GM21619 (cell line): Measurements from ENCODE around the gene MYL9.
A peak's percentile ranks its signal among the peaks of the same experiment; 100 is the strongest.
"Not testable (repeated sequence)": the region's sequence is repeated elsewhere in the genome, so short reads cannot be mapped to it uniquely, and the experiment has no call there.

ENCODE experiments used
- ATAC-seq: cut with Tn5 transposase; IDR thresholded peaks from one replicate; pipeline ENCODE4 v1.9.1; 2021; ENCODE audit not compliant: unreplicated experiment

The MYL9 gene

DNA sequence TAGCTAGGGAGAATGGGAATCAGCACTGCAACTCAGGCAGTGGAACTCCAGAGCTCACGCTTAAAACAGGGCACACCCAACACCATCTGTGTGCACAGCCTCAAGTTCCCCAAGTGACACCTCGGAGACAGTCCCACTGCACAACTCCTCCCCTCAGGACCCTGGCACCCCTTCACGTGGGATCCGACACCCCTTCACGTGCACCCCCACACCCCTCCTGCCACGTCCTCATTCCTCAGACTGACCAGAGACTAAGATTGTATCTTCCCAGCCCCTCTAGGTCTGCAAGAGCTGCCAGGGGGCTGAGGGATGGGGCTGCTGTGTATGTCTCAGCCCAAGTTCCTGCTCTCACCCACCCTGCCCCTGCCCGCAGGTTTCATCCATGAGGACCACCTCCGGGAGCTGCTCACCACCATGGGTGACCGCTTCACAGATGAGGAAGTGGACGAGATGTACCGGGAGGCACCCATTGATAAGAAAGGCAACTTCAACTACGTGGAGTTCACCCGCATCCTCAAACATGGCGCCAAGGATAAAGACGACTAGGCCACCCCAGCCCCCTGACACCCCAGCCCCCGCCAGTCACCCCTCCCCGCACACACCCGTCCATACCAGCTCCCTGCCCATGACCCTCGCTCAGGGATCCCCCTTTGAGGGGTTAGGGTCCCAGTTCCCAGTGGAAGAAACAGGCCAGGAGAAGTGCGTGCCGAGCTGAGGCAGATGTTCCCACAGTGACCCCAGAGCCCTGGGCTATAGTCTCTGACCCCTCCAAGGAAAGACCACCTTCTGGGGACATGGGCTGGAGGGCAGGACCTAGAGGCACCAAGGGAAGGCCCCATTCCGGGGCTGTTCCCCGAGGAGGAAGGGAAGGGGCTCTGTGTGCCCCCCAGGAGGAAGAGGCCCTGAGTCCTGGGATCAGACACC lies 7.6 kb downstream of the MYL9 start:
- ATAC-seq: no peak

DNA sequence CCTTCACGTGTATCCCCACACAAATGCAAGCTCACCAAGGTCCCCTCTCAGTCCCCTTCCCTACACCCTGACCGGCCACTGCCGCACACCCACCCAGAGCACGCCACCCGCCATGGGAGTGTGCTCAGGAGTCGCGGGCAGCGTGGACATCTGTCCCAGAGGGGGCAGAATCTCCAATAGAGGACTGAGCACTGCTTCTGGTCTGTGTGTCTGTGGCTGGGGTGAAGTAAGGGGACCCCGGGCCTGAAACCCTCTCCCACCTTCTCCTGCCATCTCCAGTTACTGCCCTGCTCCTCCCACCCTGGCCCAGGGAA lies 8.3 kb downstream of the MYL9 start:
- no peak for ATAC-seq

DNA sequence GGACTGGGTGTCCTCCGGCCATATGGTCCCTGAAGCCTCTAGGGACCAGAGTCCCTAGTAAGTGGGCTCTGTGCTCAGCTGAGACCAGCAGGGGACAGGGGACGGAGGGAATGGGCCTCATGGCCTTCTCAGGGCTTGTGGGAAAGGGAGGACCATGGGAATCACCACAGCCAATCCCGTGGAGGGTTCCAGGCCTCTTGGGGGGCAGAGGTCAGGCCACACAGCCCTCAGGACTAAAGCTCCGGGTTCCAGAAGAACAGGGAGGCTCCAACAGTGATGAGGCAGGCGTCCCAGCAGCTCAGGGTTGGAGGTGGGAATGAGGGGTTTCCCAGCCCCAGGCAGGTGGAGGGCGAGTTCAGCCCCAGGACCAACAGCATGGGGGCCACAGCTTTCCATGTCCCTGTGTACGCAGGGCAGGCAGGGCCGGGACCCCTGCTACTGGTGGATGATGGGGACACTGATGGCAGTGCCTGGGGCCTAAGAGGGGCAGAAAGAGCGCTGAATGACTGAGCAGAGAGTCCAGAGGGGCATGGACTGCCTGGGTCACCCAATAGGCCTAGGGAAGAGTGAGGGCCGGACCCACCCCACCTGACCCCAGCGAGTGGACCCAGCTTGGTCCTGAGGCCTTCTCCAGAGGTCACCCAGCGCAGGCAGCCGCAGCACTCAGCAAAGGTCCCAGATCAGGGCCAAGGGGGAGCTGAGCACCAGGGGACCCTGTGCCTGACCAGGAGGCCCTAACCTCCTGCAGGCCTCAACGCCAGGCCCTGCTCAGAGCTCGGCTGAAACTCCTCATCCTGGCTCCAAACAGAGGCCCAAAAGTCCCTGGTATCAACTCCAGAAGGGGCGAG lies 8.8 kb downstream of the MYL9 start:
- no peak for ATAC-seq

DNA sequence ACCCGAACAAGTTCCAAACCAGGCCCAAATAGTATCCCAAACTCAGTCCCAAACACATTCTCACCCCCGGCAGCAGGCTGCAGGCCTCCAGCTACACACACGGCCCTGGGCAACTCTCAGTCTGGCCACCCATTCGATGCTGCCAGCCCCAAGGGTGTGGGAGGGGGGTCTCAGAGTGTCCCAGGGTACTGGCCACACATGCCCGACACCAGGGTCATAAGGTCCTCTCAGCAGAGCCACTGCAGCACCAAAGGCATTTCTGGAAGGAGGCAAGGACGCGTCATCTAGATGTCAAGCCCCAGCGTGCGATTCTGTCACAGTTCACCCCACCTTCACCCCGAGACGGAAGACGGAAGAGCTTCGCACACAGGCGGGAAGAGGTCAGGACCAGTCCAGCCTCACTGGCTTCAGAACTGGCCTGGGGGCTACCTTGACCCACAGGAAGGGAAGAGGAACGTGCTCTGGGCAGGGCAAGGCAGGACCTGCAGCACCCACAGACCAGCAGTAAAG lies 9.5 kb downstream of the MYL9 start:
- ATAC-seq: no peak

DNA sequence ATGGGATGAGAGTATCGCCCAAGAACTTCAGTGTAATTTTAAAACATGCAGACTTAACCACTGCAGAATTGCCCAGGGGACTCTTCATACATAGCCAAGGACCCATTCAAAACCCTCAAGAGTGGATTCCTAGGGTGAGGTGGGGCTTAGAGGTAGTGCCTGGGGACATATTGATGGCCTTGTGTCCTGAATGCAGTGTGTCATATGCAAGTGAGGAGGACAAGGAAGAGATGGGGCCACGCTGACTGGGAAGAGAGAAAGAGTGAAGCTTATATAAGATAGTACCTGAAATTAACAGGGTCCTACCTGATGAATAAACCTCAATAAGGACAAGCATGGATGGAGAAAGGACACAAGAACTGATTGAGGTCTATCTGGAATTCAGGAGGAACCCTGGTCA lies 13.9 kb downstream of the MYL9 start:
- no peak for ATAC-seq

DNA sequence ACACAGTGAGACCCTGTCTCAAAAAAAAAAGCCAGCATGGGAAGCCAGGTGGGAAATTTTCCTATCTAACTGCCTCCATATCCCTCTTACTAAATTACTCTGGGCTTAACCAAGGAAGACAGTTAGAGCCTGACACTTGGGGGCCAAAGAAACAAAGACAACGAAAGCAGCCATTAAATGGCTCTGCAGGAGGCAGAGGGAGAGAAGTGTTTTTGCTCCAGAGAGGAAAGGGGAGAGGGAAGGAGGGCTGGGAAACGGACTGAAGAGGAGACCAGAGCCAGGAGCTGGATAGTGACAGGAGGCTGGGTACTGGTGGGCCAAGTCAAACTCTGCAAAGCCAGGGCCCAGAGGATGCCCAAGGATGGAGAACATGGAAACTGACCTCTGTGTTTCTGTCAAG lies 21.4 kb downstream of the MYL9 start:
- no peak for ATAC-seq

DNA sequence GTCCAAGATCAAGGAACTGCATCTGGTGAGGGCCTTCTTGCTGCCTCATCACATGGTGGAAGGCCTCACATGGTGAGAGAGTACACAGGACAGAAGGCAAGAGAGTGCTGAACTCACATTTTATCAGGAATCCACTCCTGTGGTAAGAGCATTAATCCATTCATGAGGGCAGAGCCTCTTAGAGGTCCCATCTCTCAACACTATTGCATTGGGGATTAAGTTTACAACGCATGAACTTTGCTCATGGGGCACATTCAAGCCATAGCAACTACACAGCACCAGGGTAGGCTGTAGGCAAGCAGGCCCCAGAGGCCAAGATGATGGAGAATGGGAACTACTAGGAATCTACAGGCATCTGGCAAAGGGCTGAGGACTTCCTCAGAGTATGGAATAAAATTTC lies 22.1 kb downstream of the MYL9 start:
- ATAC-seq: no peak

DNA sequence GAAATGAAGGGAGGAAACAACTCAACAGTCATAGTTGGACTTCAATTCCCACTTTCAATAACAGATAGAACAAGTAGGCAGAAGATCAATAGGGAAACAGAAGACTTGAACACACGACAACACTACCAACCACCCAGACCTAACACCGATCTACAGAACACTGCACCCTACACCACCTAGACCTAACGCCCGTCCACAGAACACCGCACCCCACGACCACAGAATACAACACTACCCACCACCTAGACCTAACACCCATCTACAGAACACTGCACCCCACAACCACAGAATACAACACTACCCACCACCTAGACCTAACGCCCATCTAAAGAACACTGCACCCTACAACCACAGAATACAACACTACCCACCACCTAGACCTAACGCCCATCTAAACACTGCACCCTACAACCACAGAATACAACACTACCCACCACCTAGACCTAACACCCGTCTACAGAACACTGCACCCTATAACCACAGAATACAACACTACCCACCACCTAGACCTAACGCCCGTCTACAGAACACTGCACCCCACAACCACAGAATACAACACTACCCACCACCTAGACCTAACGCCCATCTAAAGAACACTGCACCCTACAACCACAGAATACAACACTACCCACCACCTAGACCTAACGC lies 22.9 kb downstream of the MYL9 start:
- ATAC-seq: not testable (repeated sequence)

DNA sequence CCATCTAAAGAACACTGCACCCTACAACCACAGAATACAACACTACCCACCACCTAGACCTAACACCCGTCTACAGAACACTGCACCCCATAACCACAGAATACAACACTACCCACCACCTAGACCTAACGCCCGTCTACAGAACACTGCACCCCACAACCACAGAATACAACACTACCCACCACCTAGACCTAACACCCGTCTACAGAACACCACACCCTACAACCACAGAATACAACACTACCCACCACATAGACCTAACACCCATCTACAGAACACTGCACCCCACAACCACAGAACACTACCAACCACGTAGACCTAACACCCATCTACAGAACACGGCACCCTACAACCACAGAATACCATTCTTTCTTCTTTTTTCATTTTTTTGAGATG lies 23.4 kb downstream of the MYL9 start:
- not testable (repeated sequence) for ATAC-seq

DNA sequence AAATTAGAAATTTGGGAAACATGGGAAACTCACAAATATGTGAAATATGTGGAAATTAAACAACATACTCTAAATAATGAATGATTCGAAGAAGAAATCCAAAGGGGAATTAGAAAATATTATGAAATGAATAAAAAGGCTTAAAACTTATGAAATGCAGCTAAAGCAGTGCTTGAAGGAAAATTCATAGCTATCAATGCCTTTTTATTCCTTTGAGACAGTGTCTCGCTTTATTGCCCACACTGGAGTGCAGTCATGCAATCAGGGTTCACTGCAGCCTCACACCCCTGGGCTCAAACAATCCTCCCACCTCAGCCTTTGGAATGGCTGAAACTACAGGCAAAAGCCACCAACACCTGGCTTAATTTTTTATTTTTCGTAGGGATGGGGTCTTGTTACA lies 24.2 kb downstream of the MYL9 start:
- ATAC-seq: no peak

DNA sequence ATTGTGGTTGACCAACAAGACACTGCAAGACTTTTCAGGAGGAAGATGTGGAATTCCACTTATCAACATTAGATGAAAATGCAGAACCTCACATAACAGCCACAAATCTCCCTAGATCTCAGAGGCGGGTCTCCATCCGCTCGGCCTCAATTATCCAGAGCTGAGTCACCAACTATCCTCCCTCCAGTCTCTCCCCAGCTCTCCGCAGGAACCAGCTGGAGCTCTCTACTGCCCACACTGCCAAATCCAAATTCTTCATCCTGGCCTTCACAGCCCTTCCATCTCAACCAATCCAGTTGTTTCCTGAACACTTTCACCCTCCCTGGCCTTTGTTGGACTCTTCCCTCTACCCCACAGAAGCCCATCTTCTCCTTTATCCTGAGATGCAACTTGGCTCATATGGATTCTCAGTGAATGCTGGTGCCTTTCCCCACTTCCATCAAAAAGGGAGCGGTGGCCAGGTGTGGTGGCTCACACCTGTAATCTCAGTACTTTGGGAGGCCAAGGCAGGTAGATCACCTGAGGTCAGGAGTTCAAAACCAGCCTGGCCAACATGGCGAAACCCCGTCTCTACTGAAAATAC lies 28.6 kb downstream of the MYL9 start:
- no peak for ATAC-seq

DNA sequence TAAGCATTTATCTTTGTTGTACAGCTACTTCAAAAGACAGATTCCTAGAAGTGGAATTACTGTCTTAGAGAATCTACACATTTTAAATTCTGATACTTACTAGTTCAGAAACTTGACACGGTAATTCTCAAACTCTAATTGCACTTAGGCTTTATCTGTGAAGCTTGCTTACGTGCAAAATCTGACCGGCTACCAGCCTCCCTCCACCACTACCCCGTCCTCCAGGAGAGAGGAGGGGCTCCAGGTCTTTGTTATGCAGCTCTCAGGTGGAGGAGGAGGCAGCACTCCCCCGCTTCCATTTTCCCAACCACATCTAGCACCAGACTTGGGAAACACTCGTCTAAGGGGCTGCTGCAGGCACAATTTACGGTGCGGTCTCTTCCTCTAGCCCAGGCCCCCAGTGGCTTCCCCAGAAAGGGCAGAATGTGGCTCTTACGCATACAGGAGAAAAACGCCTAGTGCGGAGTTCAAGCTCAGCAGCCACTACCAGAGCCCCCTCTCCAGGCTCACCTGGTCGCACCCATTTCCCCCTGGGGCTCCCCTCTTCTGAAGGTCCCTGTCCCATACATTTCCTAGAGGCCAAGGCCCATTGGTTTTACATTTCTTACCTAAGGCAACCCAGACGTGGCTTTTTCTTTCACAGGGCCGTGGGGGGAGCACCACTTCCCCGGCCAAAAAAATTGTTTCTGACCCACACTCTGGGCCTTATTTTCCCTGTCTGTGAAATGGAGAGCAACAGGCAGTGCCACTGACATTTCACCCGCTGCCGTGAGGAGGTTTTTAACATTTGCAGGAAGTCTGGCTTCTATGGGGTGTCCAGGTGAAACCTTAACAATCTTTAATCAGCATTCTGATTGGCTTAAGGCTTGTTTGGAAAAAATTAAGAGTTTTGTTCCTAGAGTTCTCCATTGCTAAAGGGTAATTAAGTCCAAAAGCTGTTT lies 30.5 kb downstream of the MYL9 start:
- no peak for ATAC-seq

DNA sequence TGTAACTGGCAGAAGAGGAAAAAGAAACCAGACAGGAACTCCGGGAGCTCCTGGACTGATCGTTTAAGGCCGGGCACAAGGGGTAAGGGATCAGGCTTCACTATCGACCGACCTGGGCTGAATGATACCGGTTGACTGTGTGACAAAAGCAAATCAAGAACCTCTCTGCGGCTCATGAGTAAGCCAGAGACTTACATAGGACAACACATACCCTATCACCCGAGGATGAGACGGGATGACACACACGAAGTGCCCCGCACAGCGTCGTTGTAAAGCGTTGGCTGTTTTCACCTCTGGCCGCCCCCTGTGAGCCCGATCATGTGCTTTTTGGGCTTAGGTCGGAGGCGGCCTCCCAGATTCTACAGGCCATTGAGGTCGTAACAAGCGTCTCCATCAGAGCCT lies 31.4 kb downstream of the MYL9 start:
- peak; percentile 13 for ATAC-seq

DNA sequence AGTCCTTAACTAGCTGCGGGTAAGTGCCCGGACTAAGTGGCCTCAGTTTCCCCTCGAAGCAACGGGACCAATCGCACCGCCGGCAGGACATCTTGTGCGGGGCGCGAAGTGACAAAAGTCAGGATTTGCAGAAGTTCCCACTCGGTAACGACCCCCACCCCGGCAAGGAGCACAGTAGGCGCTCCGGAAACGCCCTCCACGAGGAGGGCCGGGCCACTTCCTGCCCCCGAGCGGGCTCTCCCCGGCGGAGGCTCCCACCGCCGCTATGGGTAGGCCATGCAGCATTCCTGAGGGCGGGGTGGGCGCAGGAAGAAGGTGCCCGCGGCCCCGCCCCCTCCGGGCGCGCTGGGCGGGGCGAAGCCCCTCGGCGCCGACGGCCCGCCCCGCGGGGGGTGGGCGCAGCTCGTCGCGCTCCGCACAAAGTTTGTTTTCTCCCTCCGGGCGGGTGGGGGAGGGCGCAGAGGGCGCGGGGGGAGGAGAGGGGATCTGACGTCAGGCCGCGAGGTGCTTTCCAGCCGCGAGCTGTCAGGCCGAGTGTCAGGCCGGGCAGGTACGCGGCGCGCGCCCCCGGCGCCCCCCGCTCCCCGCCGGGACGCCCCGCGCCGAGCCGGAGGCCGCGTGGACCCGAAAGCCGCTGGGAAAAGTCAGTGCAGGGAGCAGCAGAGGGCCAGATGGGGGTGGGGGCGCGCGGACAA lies 31.9 kb downstream of the MYL9 start, which contains the start of gene TGIF2:
TSS of gene TGIF2 (plus strand) at position 495 of the 695 bp plus-strand sequence. CDS start 5,178 bp downstream, outside the sequence.
- peak; percentile 63 for ATAC-seq

DNA sequence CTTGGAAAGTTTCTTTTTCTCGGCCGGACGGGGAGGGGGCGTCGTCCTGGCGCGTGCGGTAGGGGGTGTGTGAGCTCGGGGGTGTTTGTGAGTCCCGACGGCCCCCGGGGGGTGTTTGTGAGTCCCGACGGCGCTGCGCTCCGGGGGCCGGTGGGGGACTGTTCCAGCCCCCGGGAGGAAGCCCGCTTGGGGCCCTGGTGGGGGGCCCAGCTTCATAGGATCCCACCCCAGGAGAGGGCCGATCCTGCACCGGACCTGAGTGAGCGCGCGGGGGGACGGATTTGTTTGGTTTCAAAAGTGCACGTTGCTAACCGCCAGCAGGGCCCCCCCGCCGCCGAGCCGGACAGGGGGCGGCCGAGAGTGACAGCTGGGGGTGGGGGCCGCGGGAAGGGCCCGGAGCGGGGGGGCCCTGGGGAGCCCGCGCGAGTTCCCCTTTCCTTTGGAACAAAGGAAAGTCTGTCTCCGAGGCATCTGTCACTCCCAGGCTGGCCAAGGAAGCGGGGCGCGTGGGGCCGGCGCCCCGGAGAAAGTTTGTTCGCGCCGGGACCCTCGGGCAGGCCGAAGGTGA lies 32.6 kb downstream of the MYL9 start:
- no peak for ATAC-seq

DNA sequence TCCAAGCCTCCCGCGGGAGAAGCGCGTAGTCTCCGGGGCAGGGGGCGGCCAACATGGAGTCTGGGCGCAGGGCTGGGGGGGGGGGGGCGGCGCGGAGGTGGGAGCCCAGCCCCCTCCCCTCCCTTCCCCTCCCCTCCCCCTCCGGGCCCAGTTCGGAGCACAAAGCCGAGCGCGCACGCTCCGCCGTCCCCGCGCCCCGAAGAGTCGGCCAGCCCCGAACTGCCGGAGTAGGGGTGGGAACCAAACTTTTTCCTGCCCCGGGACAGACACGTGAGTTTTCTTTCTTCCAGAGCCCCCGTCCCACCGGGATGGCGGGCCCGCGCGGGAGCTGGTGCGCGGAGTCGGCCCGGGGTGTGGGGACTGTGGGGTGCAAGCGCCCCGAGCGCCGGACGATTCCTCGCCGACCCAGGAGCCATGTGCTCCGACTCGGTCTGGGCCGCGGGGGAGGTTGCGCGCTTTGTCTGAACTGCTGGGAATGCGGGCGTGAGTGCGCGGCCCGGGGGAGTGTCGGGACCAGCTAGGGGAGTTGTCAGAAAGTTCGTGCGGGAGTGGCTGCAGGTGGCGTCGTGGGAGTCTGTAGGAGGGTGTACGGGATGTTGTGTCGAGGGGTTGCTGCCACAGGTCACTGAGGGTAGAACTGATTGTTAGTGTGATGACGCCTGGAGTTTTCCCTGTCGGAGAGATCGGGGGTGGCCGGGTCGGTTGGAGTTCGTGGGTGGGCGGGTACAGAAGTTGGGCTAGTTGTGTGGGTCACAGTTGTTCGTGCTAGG lies 33.2 kb downstream of the MYL9 start:
- no peak for ATAC-seq

DNA sequence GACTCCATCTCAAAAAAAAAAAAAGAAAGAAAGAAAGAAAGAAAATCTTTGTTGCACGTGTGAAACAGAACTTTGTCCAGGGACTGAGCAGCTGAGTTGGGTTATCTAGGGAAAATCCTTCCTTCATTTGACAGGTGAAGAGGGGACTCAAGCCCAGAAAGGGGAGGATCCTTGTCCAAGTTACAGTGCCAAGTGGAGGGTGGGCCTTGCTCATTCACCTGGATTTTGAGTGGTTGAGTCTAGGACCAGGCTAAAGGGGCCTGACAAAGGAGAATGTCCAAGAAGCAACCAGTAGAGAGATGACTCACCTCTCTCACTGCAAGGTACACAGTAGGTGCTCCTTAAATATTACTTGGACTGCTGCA lies 34.7 kb downstream of the MYL9 start:
- ATAC-seq: no peak

DNA sequence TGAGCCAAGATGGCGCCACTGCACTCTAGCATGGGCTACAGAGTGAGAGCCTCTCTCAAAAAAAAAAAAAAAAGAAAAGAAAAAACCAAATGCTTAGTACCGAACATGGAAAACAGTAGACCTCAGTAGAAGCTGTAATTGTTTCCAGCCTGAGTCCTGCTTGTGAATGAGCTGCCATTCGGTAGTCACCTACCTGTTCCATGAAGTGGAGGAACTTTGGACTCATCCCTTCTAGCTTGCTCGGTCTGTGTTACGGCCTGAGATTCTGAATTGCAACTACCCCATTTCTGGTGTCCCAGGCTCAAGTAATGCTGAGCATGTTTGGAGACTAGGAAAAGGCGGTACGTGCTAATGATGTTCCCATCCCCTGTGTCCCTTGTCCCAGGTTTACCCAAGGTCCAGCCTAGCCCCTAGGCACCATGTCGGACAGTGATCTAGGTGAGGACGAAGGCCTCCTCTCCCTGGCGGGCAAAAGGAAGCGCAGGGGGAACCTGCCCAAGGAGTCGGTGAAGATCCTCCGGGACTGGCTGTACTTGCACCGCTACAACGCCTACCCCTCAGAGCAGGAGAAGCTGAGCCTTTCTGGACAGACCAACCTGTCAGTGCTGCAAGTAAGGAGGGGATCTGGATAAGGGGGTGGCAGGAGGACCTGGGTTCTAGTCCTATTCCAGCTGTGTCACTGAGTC lies 37.2 kb downstream of the MYL9 start:
- ATAC-seq: no peak
